IMR-90 (cell line): Measurements from ENCODE around the gene ITPKA. TPM values are rescaled to one million over a fixed set of nuclear protein-coding genes. Genes with fewer than 3 reads are reported as not detected.

Experiments
- ATAC-seq: fragments of 200-7000 bp; cut with Tn5 transposase; 2 replicates; pipeline ENCODE4 v1.9.1; 2020; ENCODE audit warnings: low read depth, mild to moderate bottlenecking, moderate library complexity
- BruUV-seq: library from RNA; stranded (reverse); fragments of 400-500 nt; replicated peaks from 2 replicates; lab custom pipeline; 2021; lab: Mats Ljungman, UMichigan
- CTCF ChIA-PET: fragments of 300-600 bp; formaldehyde crosslinking; extraction: SDS; loops from one replicate; lab custom pipeline; 2021; ENCODE audit warnings: antibody characterized with exemption; lab: Yijun Ruan, JAX
- POLR2A ChIA-PET: fragments of 300-600 bp; sonication (Branson Sonifier 250); formaldehyde crosslinking; loops from one replicate; lab custom pipeline; 2022; ENCODE audit warnings: antibody characterized with exemption; ENCODE audit not compliant: unreplicated experiment; lab: Charles Lee
- DNase-seq: peaks from one replicate; pipeline ENCODE4 v3.0.0; 2013
- H2AFZ ChIP-seq: replicated peaks from 2 replicates; pipeline ENCODE3; 2013; ENCODE audit warnings: low read length, mild to moderate bottlenecking; ENCODE audit not compliant: poor library complexity
- H2AK5ac ChIP-seq: 2 replicates; pipeline ENCODE4 v1.6.1; 2013; ENCODE audit warnings: low read depth, low read length, inconsistent platforms
- H2AK9ac ChIP-seq: replicated peaks from 2 replicates; pipeline ENCODE3; 2013; ENCODE audit warnings: mild to moderate bottlenecking, low read depth, low read length, moderate library complexity; ENCODE audit not compliant: poor library complexity
- H2BK120ac ChIP-seq: 2 replicates; pipeline ENCODE4 v1.6.1; 2013; ENCODE audit warnings: low read depth, low read length, inconsistent platforms
- H2BK15ac ChIP-seq: 3 replicates; pipeline ENCODE4 v1.6.1; 2013; ENCODE audit warnings: low read depth, low read length, inconsistent platforms
- H2BK20ac ChIP-seq: 2 replicates; pipeline ENCODE4 v1.6.1; 2013; ENCODE audit warnings: low read depth, mild to moderate bottlenecking, inconsistent platforms, low read length, moderate library complexity
- H2BK5ac ChIP-seq: 2 replicates; pipeline ENCODE4 v1.6.1; 2013; ENCODE audit warnings: mild to moderate bottlenecking, low read depth, low read length, inconsistent platforms; ENCODE audit not compliant: poor library complexity, severe bottlenecking
- H3K14ac ChIP-seq: replicated peaks from 2 replicates; pipeline ENCODE4 v1.6.1; 2013; ENCODE audit warnings: low read depth, low read length, inconsistent platforms
- H3K18ac ChIP-seq: 2 replicates; pipeline ENCODE4 v1.6.1; 2013; ENCODE audit warnings: low read depth, low read length, control low read depth
- H3K23ac ChIP-seq: 2 replicates; pipeline ENCODE4 v1.6.1; 2013; ENCODE audit warnings: low read depth, low read length, inconsistent platforms
- H3K27ac ChIP-seq: 2 replicates; pipeline ENCODE4 v1.5.1; 2013; ENCODE audit warnings: mild to moderate bottlenecking, control low read depth, low read length; ENCODE audit not compliant: insufficient read depth
- H3K27me3 ChIP-seq: 2 replicates; pipeline ENCODE4 v1.6.1; 2013; ENCODE audit warnings: low read length; ENCODE audit not compliant: control insufficient read depth, insufficient read depth
- H3K36me3 ChIP-seq: 2 replicates; pipeline ENCODE4 v1.6.1; 2013; ENCODE audit warnings: low read length, mixed read lengths; ENCODE audit not compliant: control insufficient read depth, insufficient read depth
- H3K4ac ChIP-seq: 2 replicates; pipeline ENCODE4 v1.6.1; 2013; ENCODE audit warnings: low read depth, low read length, inconsistent platforms
- H3K4me1 ChIP-seq: 2 replicates; pipeline ENCODE4 v1.6.1; 2013; ENCODE audit warnings: low read length, mixed read lengths; ENCODE audit not compliant: control insufficient read depth, insufficient read depth
- H3K4me2 ChIP-seq: 2 replicates; pipeline ENCODE4 v1.6.1; 2013; ENCODE audit warnings: low read depth, mild to moderate bottlenecking, control low read depth, low read length, moderate library complexity
- H3K4me3 ChIP-seq: 2 replicates; pipeline ENCODE4 v1.5.1; 2013; ENCODE audit warnings: low read depth, mild to moderate bottlenecking, control low read depth, low read length, moderate library complexity; ENCODE audit not compliant: insufficient read depth
- H3K56ac ChIP-seq: 2 replicates; pipeline ENCODE4 v1.6.1; 2013; ENCODE audit warnings: low read length, inconsistent platforms; ENCODE audit not compliant: insufficient read depth; ENCODE audit errors: extremely low read depth
- H3K79me1 ChIP-seq, 2 experiments: 2 replicates each; pipeline ENCODE4 v1.6.1; 2013; ENCODE audit warnings: low read length in 2 of 2, inconsistent platforms in 1 of 2, low read depth in 1 of 2
- H3K9ac ChIP-seq: 2 replicates; pipeline ENCODE4 v1.6.1; 2013; ENCODE audit warnings: low read depth, low read length, control low read depth
- H3K9me1 ChIP-seq: 2 replicates; pipeline ENCODE4 v1.6.1; 2013; ENCODE audit warnings: low read length, inconsistent platforms; ENCODE audit not compliant: insufficient read depth
- H3K9me3 ChIP-seq: 2 replicates; pipeline ENCODE4 v1.6.1; 2013; ENCODE audit warnings: low read length; ENCODE audit not compliant: control insufficient read depth, insufficient read depth
- H4K20me1 ChIP-seq: 2 replicates; pipeline ENCODE4 v1.6.1; 2013; ENCODE audit warnings: low read length, inconsistent platforms; ENCODE audit not compliant: insufficient read depth
- H4K5ac ChIP-seq: 2 replicates; pipeline ENCODE4 v1.6.1; 2013; ENCODE audit warnings: mild to moderate bottlenecking, low read depth, low read length, control low read depth
- H4K8ac ChIP-seq, 2 experiments: 2 replicates each; pipeline ENCODE4 v1.6.1; 2013; ENCODE audit warnings: low read depth in 2 of 2, low read length in 2 of 2, control low read depth in 1 of 2, inconsistent platforms in 1 of 2
- H4K91ac ChIP-seq: 2 replicates; pipeline ENCODE4 v1.6.1; 2013; ENCODE audit warnings: low read depth, low read length, inconsistent platforms; ENCODE audit not compliant: insufficient read depth
- CHD1 ChIP-seq: IDR thresholded peaks from 2 replicates; pipeline ENCODE4 v1.6.1; 2012; ENCODE audit warnings: low read depth, low read length, improper control_type of control experiment
- CTCF ChIP-seq: conservative IDR thresholded peaks from 2 replicates; pipeline ENCODE4 v1.5.1; 2012; ENCODE audit warnings: mild to moderate bottlenecking, low read depth, low read length, improper control_type of control experiment
- ELK1 ChIP-seq: fragments of 150-350 bp; IDR thresholded peaks from 2 replicates; pipeline ENCODE4 v1.6.1; 2016; ENCODE audit warnings: low read depth, mild to moderate bottlenecking, low read length, moderate library complexity, borderline replicate concordance
- MAFK ChIP-seq: IDR thresholded peaks from 2 replicates; pipeline ENCODE4 v1.6.1; 2012; ENCODE audit warnings: low read depth, low read length, improper control_type of control experiment
- MXI1 ChIP-seq: IDR thresholded peaks from 2 replicates; pipeline ENCODE4 v1.6.1; 2012; ENCODE audit warnings: low read depth, mild to moderate bottlenecking, low read length, moderate library complexity, borderline replicate concordance
- NFE2L2 ChIP-seq: fragments of 150-350 bp; IDR thresholded peaks from 2 replicates; pipeline ENCODE4 v1.6.1; 2016; ENCODE audit warnings: low read depth, mild to moderate bottlenecking, low read length
- RCOR1 ChIP-seq: IDR thresholded peaks from 2 replicates; pipeline ENCODE4 v1.6.1; 2012; ENCODE audit warnings: mild to moderate bottlenecking, low read length, improper control_type of control experiment; ENCODE audit not compliant: insufficient replicate concordance
- SMC3 ChIP-seq: fragments of 150-350 bp; IDR thresholded peaks from 2 replicates; pipeline ENCODE4 v1.6.1; 2016; ENCODE audit warnings: low read depth, mild to moderate bottlenecking, antibody characterized with exemption, low read length, moderate library complexity
- USF2 ChIP-seq: fragments of 150-350 bp; IDR thresholded peaks from 2 replicates; pipeline ENCODE4 v1.6.1; 2017; ENCODE audit warnings: mild to moderate bottlenecking, antibody characterized with exemption, low read length, low read depth
- WGBS, 2 experiments: methylation state at CpG; one replicate each; pipeline versions ENCODE4 v1.1.5 to v1.1.7; 2013; ENCODE audit warnings: missing lambda C conversion rate in 2 of 2; ENCODE audit not compliant: insufficient read length in 1 of 2; ENCODE audit errors: extremely low coverage in 2 of 2; 5-methylcytosine and 5-hydroxymethylcytosine counted together
- dilution Hi-C: fragments of 300-500 bp; cut with HindIII; formaldehyde crosslinking; loops from one replicate; pipeline ENCODE4 v1.14.3; 2018; ENCODE audit warnings: low sequenced_read_pairs; ENCODE audit not compliant: unreplicated experiment
- in situ Hi-C: fragments of 300-500 bp; cut with MboI; formaldehyde crosslinking; loops from 3 replicates; pipeline ENCODE4 v1.14.3; 2019; ENCODE audit warnings: low sequenced_read_pairs, inconsistent platforms, mixed read lengths
- intact Hi-C: fragments of 100-400 bp; cut with micrococcal nuclease; formaldehyde crosslinking; loops from 2 replicates; pipeline ENCODE4 v1.10.0; 2022
- polyA plus RNA-seq, 3 experiments: library from polyadenylated mRNA; depleted of rRNA; stranded (reverse); fragments of >200 nt; gene quantifications; 2 replicates each; pipeline ENCODE4 v1.2.3, GENCODE V29; 2012; ENCODE audit warnings: low replicate concordance in 1 of 3
- total RNA-seq: library from RNA; depleted of rRNA; stranded (reverse); fragments of >200 nt; gene quantifications from 2 replicates; pipeline ENCODE4 v1.2.3, GENCODE V29; 2012

ITPKA gene
- total and polyA plus RNA-seq, 2 of the 4 experiments (the other 2 are of a cell fraction), result 1.1 to 1.8 TPM

GRCh38 chr15:41513506-41514227 lies 20.0 kb downstream of the ITPKA start, which contains the start of gene LTK:
LTK (minus strand) TSS chr15:41513827; CDS start chr15:41513709, 118 bp downstream.
- no peak within 1 kb of the TSS for H4K91ac ChIP-seq
- peak within 1 kb of the TSS in 1 of 2 experiments; percentile 21; a peak in 1 of 4 replicates for H4K8ac ChIP-seq
- no peak within 1 kb of the TSS for H2BK5ac ChIP-seq
- H2BK120ac ChIP-seq, result no peak within 1 kb of the TSS
- H2BK20ac ChIP-seq, result no peak within 1 kb of the TSS
- H3K27me3 ChIP-seq, result peaks cover 38% of the 10 kb centered on the region
- no peak for TF ChIP-seq ELK1
- no peak for TF ChIP-seq CTCF
- TF ChIP-seq MXI1, result no peak
- TF ChIP-seq CHD1, result no peak
- no peak for TF ChIP-seq RCOR1
- no peak for TF ChIP-seq USF2
- TF ChIP-seq MAFK, result no peak
- TF ChIP-seq NFE2L2, result no peak
- TF ChIP-seq SMC3, result no peak
- no peak within 1 kb of the TSS for H3K18ac ChIP-seq
- dilution Hi-C loops (no loop called here), intact Hi-C loops (no loop called here), in situ Hi-C loops (no loop called here)
- no peaks in the 10 kb centered on the region for H4K20me1 ChIP-seq
- no peak within 1 kb of the TSS for H3K27ac ChIP-seq
- no peak within 1 kb of the TSS for H2BK15ac ChIP-seq
- 7% methylated on average over 20 of the region's 33 CpGs; no CpG with 5 or more reads in 1 of the 2 experiments for WGBS, 2 experiments
- ATAC-seq (peak; percentile 44), DNase-seq (no peak)
- no peak within 1 kb of the TSS for H3K9ac ChIP-seq
- BruUV-seq, result no TSS peak
- peak within 1 kb of the TSS; percentile 24; the same call in 1 of the 2 replicates for H2AK5ac ChIP-seq
- H2AFZ ChIP-seq, result peak within 1 kb of the TSS; percentile 88
- H3K56ac ChIP-seq, result no peak within 1 kb of the TSS
- H3K4me1 ChIP-seq, result peaks cover 8% of the 10 kb centered on the region; the same call in 1 of the 2 replicates
- peak within 1 kb of the TSS; percentile 1; the same call in 1 of the 2 replicates for H3K4me3 ChIP-seq
- no peaks in the 10 kb centered on the region for H3K9me3 ChIP-seq
- ChIA-PET POLR2A (no interaction called here), CTCF (no interaction called here)
- peak within 1 kb of the TSS; percentile 7; the same call in 1 of the 2 replicates for H3K23ac ChIP-seq
- no peak within 1 kb of the TSS for H3K4ac ChIP-seq
- H3K14ac ChIP-seq, result no peak within 1 kb of the TSS
- peaks cover 15% of the 10 kb centered on the region for H3K36me3 ChIP-seq
- H2AK9ac ChIP-seq, result peak within 1 kb of the TSS; percentile 74
- peak within 1 kb of the TSS; percentile 48 for H3K4me2 ChIP-seq
- no peaks in the 10 kb centered on the region for H3K79me1 ChIP-seq
- H3K9me1 ChIP-seq, result no peaks in the 10 kb centered on the region; the same call in 1 of the 2 replicates
- H4K5ac ChIP-seq, result no peak within 1 kb of the TSS
